ENCODE results near the gene ILDR1.

DNA sequence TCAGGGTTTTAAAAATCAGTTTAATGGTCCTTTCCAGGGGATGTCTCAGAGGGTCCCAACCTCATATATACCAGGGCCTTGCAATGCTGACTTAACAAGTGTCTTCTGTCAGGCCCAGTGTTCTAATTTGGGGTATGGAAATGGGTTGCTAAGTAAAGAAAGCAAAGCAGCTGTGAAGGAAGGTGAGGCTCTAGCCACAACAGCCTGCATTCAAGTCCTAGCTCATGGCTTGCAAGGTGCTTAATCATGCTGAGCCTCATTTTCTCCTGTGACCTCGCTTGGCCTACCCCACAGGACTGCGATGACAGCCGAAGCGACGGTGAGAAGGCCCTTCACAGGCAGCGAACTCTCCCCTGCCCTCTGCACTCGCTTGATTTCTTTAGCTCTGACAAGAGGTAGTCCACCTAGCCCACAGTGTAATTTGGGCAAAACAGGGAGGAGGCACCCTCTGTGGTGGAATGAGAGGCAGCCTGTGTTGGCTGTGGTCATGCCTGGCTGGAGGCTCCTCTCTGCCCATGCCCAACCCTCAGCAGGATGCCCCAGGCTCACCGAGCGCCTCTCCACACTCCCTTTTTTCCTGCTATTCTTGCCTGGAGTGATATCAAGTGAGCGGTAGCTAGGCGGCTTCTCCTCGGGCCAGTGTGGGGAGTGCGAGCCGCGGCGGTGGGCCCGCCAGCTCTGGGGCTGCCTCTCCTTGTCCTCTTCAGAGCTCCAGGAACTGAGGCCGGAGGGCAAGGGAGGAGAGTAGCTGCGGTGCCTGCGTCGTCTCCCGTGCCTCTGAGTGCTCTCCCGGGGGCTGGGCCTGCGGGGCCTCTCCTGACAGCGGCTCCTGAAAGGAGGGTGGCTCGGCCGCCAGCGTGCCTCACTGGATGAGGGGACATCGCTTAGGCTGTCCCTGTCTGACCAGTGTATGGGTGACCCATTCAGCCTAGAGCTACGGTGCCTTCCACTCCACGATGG, 29.2 kb downstream of the ILDR1 start:
- TF ChIP-seq, protein P1, sequence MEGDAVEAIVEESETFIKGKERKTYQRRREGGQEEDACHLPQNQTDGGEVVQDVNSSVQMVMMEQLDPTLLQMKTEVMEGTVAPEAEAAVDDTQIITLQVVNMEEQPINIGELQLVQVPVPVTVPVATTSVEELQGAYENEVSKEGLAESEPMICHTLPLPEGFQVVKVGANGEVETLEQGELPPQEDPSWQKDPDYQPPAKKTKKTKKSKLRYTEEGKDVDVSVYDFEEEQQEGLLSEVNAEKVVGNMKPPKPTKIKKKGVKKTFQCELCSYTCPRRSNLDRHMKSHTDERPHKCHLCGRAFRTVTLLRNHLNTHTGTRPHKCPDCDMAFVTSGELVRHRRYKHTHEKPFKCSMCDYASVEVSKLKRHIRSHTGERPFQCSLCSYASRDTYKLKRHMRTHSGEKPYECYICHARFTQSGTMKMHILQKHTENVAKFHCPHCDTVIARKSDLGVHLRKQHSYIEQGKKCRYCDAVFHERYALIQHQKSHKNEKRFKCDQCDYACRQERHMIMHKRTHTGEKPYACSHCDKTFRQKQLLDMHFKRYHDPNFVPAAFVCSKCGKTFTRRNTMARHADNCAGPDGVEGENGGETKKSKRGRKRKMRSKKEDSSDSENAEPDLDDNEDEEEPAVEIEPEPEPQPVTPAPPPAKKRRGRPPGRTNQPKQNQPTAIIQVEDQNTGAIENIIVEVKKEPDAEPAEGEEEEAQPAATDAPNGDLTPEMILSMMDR (IDR thresholded peaks at IDR 0.05; ENCODE audit: borderline replicate concordance, extremely low read depth, low read length, poor library complexity, severe bottlenecking), result no peak
- no peak for TF ChIP-seq EZH2 (IDR thresholded peaks at IDR 0.05; ENCODE audit: borderline replicate concordance, low read depth, low read length, severe bottlenecking)
